SH-SY5Y (cell line): ENCODE results near the gene ZNF592.

Experiments used
- GATA2 ChIP-seq: IDR thresholded peaks from 2 replicates; pipeline ENCODE4 v1.6.1; 2011; ENCODE audit warnings: mild to moderate bottlenecking, low read depth, low read length
- GATA3 ChIP-seq: IDR thresholded peaks from 2 replicates; pipeline ENCODE4 v1.6.1; 2011; ENCODE audit warnings: low read depth, mild to moderate bottlenecking, low read length, moderate library complexity

DNA sequence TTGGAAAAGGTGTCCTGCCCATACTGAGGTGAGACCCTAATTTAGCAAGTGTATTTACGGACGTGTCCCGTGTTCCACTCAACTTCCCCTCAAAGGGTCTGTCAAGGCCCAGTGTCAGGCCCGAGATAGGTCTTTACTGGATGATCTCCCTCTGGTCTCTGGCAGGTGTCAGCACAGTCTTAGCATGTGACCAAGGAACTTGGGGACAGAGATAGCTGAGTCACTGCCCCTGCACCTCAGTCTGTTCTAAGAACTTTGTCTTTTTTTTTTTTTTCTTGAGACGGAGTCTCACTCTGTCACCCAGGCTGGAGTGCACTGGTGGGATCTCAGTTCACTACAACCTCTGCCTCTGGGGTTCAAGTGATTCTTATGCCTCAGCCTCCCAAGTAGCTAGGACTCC is 36.7 kb downstream of the ZNF592 start:
- TF ChIP-seq GATA2 (no peak), GATA3 (no peak)
